ENCODE results near the gene MYO7A.

DNA sequence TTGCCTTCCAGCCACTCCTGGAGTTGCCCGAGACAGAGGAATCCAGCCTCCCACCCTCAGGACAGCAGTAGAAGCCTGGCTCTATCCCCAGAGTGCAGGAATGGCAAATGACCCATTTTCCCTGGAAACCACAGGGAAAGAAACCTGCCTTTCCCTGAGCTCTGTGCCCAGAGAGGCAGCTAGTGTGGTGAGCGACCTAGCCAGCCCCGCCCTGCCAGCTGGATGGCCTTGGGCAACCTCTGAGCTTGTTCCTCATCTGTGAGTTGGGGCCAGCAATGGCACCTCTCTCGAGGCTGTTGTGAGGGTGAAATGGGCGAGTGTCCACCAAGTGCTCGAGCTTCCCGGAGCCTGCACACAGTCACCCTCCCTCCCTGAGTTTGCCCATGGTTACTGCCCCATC, 21.7 kb upstream of the MYO7A start:
- TF ChIP-seq, protein P1, sequence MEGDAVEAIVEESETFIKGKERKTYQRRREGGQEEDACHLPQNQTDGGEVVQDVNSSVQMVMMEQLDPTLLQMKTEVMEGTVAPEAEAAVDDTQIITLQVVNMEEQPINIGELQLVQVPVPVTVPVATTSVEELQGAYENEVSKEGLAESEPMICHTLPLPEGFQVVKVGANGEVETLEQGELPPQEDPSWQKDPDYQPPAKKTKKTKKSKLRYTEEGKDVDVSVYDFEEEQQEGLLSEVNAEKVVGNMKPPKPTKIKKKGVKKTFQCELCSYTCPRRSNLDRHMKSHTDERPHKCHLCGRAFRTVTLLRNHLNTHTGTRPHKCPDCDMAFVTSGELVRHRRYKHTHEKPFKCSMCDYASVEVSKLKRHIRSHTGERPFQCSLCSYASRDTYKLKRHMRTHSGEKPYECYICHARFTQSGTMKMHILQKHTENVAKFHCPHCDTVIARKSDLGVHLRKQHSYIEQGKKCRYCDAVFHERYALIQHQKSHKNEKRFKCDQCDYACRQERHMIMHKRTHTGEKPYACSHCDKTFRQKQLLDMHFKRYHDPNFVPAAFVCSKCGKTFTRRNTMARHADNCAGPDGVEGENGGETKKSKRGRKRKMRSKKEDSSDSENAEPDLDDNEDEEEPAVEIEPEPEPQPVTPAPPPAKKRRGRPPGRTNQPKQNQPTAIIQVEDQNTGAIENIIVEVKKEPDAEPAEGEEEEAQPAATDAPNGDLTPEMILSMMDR (IDR thresholded peaks at IDR 0.05), result no peak
- TF ChIP-seq POLR2A (IDR thresholded peaks at IDR 0.05), result no peak
